DMS114 treated with DMSO at 0.1 percent for 48 hours (cell line): ENCODE results near the gene FFAR1.

ENCODE experiments used
- DNase-seq: peaks from one replicate; lab custom pipeline; 2025; ENCODE audit not compliant: unreplicated experiment; lab: John Stamatoyannopoulos, UW

FFAR1 gene

GRCh38 chr19:35383536-35383935, 35.8 kb downstream of the FFAR1 start:
- no peak for DNase-seq

GRCh38 chr19:35388277-35389054, 40.8 kb downstream of the FFAR1 start:
- DNase-seq = no peak

GRCh38 chr19:35389192-35389861, 41.6 kb downstream of the FFAR1 start:
- DNase-seq = no peak

GRCh38 chr19:35392742-35393715, 45.3 kb downstream of the FFAR1 start:
- no peak for DNase-seq

- DNase-seq = no peak
Measured at GRCh38 chr19:35395382-35396199, 47.9 kb downstream of the FFAR1 start.

GRCh38 chr19:35396240-35396885, 48.7 kb downstream of the FFAR1 start:
- no peak for DNase-seq

- DNase-seq = no peak
Measured at GRCh38 chr19:35397064-35397463, 49.4 kb downstream of the FFAR1 start.
